Suprapubic skin (tissue), 4 donors: ENCODE data around the gene OPN1MW3.
"Not testable (repeated sequence)": the region's sequence is repeated elsewhere in the genome, so short reads cannot be mapped to it uniquely, and the experiment has no call there.

ENCODE experiments used
- POLR2A ChIP-seq, 2 donors: fragments of 450-650 bp; IDR thresholded peaks; one replicate each; pipeline ENCODE4 v1.6.1; 2017; ENCODE audit warnings: antibody characterized with exemption in 2 of 2, mild to moderate bottlenecking in 2 of 2, moderate library complexity in 2 of 2
- POLR2AphosphoS5 ChIP-seq, 3 donors: sonication (generic); formaldehyde crosslinking; IDR thresholded peaks; one replicate each; pipeline ENCODE4 v1.6.1; 2017; ENCODE audit warnings: antibody characterized with exemption in 3 of 3
- TF ChIP-seq, protein P1 (sequence below), 2 donors: fragments of 200-600 bp in 1 of 2; fragments of 450-650 bp in 1 of 2; sonication (generic) in 1 of 2; IDR thresholded peaks; one replicate each; pipeline ENCODE4 v1.5.1; 2016 to 2019; ENCODE audit warnings: antibody characterized with exemption in 2 of 2, mild to moderate bottlenecking in 1 of 2, moderate library complexity in 1 of 2

DNA sequence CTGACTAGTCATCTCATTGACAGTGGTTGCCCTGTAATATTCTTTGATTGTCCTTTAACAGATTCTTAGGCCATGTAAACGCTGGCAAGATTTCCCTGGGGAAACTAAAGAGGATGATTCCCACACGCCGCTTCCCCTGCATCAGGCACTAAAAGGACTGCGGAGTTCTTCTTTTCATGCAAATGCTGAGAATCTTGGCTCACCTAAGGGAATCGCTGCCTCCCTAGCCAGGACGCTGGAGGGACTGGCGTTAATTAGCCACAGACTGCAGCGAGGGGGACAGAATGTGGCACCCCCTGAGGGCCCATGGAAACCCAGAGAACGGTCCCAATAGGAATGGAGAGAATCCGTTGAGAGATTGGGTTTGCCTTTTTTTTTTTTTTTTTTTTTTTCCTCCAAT lies 29.0 kb downstream of the OPN1MW3 start:
- not testable (repeated sequence) for TF ChIP-seq POLR2AphosphoS5, POLR2A (IDR thresholded peaks at IDR 0.05)
- TF ChIP-seq, protein P1, sequence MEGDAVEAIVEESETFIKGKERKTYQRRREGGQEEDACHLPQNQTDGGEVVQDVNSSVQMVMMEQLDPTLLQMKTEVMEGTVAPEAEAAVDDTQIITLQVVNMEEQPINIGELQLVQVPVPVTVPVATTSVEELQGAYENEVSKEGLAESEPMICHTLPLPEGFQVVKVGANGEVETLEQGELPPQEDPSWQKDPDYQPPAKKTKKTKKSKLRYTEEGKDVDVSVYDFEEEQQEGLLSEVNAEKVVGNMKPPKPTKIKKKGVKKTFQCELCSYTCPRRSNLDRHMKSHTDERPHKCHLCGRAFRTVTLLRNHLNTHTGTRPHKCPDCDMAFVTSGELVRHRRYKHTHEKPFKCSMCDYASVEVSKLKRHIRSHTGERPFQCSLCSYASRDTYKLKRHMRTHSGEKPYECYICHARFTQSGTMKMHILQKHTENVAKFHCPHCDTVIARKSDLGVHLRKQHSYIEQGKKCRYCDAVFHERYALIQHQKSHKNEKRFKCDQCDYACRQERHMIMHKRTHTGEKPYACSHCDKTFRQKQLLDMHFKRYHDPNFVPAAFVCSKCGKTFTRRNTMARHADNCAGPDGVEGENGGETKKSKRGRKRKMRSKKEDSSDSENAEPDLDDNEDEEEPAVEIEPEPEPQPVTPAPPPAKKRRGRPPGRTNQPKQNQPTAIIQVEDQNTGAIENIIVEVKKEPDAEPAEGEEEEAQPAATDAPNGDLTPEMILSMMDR (IDR thresholded peaks at IDR 0.05): not testable (repeated sequence)
